SIG-M5 treated with dmso at 0.1 percent for 504 hours (cell line): ENCODE measurements around the gene CMTM6.
"Not testable (repeated sequence)": the region's sequence is repeated elsewhere in the genome, so short reads cannot be mapped to it uniquely, and the experiment has no call there.

Experiments used
- DNase-seq: peaks from one replicate; lab custom pipeline; 2025; ENCODE audit not compliant: unreplicated experiment; lab: John Stamatoyannopoulos, UW

CMTM6 gene

GRCh38 chr3:32467333-32468070 is 35.1 kb downstream of the CMTM6 start:
- peak; percentile 53 for DNase-seq

GRCh38 chr3:32466808-32467207 is 35.8 kb downstream of the CMTM6 start:
- DNase-seq, result not testable (repeated sequence)

- not testable (repeated sequence) for DNase-seq
These were observed 37.9 kb downstream of the CMTM6 start for GRCh38 chr3:32464726-32465125.

GRCh38 chr3:32463415-32463814 is 39.2 kb downstream of the CMTM6 start:
- DNase-seq, result not testable (repeated sequence)

- not testable (repeated sequence) for DNase-seq
These were observed 40.3 kb downstream of the CMTM6 start for GRCh38 chr3:32462191-32462986.

- DNase-seq, result not testable (repeated sequence)
These were observed 41.7 kb downstream of the CMTM6 start for GRCh38 chr3:32460817-32461496.

- peak; percentile 32 for DNase-seq
These were observed 42.5 kb downstream of the CMTM6 start for GRCh38 chr3:32460031-32460749.

- no peak for DNase-seq
These were observed 43.2 kb downstream of the CMTM6 start for GRCh38 chr3:32459450-32459849.

- no peak for DNase-seq
These were observed 44.6 kb downstream of the CMTM6 start for GRCh38 chr3:32457971-32458471.

GRCh38 chr3:32456429-32457130 is 46.1 kb downstream of the CMTM6 start:
- DNase-seq, result no peak

- no peak for DNase-seq
These were observed 46.8 kb downstream of the CMTM6 start for GRCh38 chr3:32455609-32456428.

- no peak for DNase-seq
These were observed 47.7 kb downstream of the CMTM6 start for GRCh38 chr3:32454731-32455608.

GRCh38 chr3:32454111-32454510 is 48.5 kb downstream of the CMTM6 start:
- DNase-seq, result no peak

GRCh38 chr3:32453346-32453745 is 49.3 kb downstream of the CMTM6 start:
- no peak for DNase-seq

- DNase-seq, result no peak
These were observed 50.6 kb downstream of the CMTM6 start for GRCh38 chr3:32452009-32452408.

GRCh38 chr3:32450992-32451659 is 51.5 kb downstream of the CMTM6 start:
- no peak for DNase-seq

GRCh38 chr3:32450426-32450825 is 52.2 kb downstream of the CMTM6 start:
- no peak for DNase-seq

- DNase-seq, result no peak
These were observed 53.0 kb downstream of the CMTM6 start for GRCh38 chr3:32449691-32450090.
